ENCODE measurements around the gene KYAT1. TPM values are rescaled to one million over a fixed set of nuclear protein-coding genes. Genes with fewer than 3 reads are reported as not detected.

KYAT1 gene
- total and polyA plus RNA-seq, 2 of the 13 experiments (the other 11 are each of a cell fraction or from before 2014, with no cell fraction given), result 9.2 to 46.5 TPM

- TF ChIP-seq GTF3A (CRISPR knock-in tag; conservative IDR thresholded peaks at IDR 0.05) (no peak), ELF4 (CRISPR knock-in tag; IDR thresholded peaks at IDR 0.05; ENCODE audit: borderline replicate concordance) (no peak), ZHX1 (CRISPR knock-in tag; IDR thresholded peaks at IDR 0.05; ENCODE audit: low read depth) (no peak), BRCA1 (CRISPR knock-in tag; IDR thresholded peaks at IDR 0.05) (no peak), TRIM22 (IDR thresholded peaks at IDR 0.05) (no peak), ZNF414 (CRISPR knock-in tag; IDR thresholded peaks at IDR 0.05) (peak; percentile 67; the same call in 1 of the 2 replicates), NPAS2 (CRISPR knock-in tag; IDR thresholded peaks at IDR 0.05; ENCODE audit: borderline replicate concordance) (no peak), IRF1 (CRISPR knock-in tag; IDR thresholded peaks at IDR 0.05; ENCODE audit: low read depth) (no peak), HOXD1 (CRISPR knock-in tag; IDR thresholded peaks at IDR 0.05) (no peak), KDM3A (CRISPR knock-in tag; IDR thresholded peaks at IDR 0.05; ENCODE audit: low read depth) (no peak; the same call in 1 of the 2 replicates), ZNF124 (CRISPR knock-in tag; IDR thresholded peaks at IDR 0.05) (no peak), ZNF710 (CRISPR knock-in tag; IDR thresholded peaks at IDR 0.05; ENCODE audit: borderline replicate concordance) (no peak), HDAC2 (CRISPR knock-in tag; IDR thresholded peaks at IDR 0.05) (peak; percentile 76), ZGPAT (CRISPR knock-in tag; IDR thresholded peaks at IDR 0.05) (peak; percentile 71), ZNF790 (CRISPR knock-in tag; IDR thresholded peaks at IDR 0.05; ENCODE audit: borderline replicate concordance) (peak; percentile 66; the same call in 1 of the 2 replicates), ZNF75D (CRISPR knock-in tag; IDR thresholded peaks at IDR 0.05; ENCODE audit: borderline replicate concordance) (no peak), ZSCAN21 (CRISPR knock-in tag; IDR thresholded peaks at IDR 0.05; ENCODE audit: borderline replicate concordance) (0 out of 2 replicates have a peak, but pooled peaks have one; percentile 34), ZNF260 (CRISPR knock-in tag; IDR thresholded peaks at IDR 0.05; ENCODE audit: borderline replicate concordance, low read depth) (no peak), MAF1 (CRISPR knock-in tag; IDR thresholded peaks at IDR 0.05; ENCODE audit: borderline replicate concordance) (no peak)
Observed at GRCh38 chr9:128838338-128838737, 43.4 kb downstream of the KYAT1 start (continued).
